ENCODE measurements around the gene PI4KA.

DNA sequence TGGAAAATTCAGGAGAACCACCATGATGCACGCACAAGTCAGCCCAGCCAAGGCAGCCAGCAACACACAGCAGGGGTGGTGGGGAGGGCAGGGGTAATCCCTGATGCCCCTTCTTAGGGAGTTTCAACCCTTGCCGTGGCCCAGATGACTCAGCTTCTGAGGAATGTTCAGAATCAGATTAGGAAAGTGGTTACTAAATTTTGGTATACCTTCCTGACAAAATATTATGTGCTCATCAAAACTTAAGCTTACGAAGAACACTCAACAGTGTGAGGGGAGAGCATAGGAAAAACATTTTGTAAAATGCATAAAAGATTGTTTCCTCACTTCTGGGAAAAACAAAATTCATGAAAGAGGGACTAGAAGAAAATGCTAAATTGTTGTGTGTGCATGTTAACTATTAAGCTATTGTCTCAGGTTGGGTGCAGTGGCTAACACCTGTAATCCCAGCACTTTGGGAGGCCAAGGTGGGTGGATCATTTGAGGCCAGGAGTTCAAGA is 52.6 kb downstream of the PI4KA start:
- no peak for TF ChIP-seq OSR1 (CRISPR knock-in tag; IDR thresholded peaks at IDR 0.05)
- TF ChIP-seq ZNF70 (CRISPR knock-in tag; IDR thresholded peaks at IDR 0.05) = no peak

All from SK-N-SH treated with all-trans-retinoic acid at 6 μM for 48 hours (cell line).